Peyer's patch (tissue), 4 donors: Measurements from ENCODE around the gene TNFAIP8L1. TPM values are rescaled to one million over a fixed set of nuclear protein-coding genes. Genes with fewer than 3 reads are reported as not detected.

Source experiments
- DNase-seq, 3 donors: peaks; one replicate each; pipeline ENCODE4 v3.0.0-alpha.2; 2017 to 2019
- H3K27ac ChIP-seq, 4 donors: fragments of 200-600 bp; sonication (generic); one replicate each; pipeline ENCODE4 v1.5.1; 2016 to 2019
- H3K27me3 ChIP-seq, 2 donors: fragments of 200-600 bp; sonication (generic); one replicate each; pipeline ENCODE4 v1.5.1; 2019
- H3K36me3 ChIP-seq, 3 donors: fragments of 200-600 bp; sonication (generic); one replicate each; pipeline ENCODE4 v1.5.1; 2016 to 2019
- H3K4me1 ChIP-seq, 4 donors: fragments of 200-600 bp; sonication (generic); one replicate each; pipeline ENCODE4 v1.5.1; 2016 to 2019
- H3K4me3 ChIP-seq, 4 donors: fragments of 200-600 bp; sonication (generic); 1 replicate in 3 of 4; 2 replicates in 1 of 4; pipeline ENCODE4 v1.5.1; 2016 to 2019; ENCODE audit warnings: mild to moderate bottlenecking in 1 of 4
- H3K9me3 ChIP-seq, 4 donors: fragments of 200-600 bp; sonication (generic); one replicate each; pipeline ENCODE4 v1.5.1; 2016 to 2019; ENCODE audit warnings: mild to moderate bottlenecking in 1 of 4
- CTCF ChIP-seq, 6 experiments: fragments of 450-650 bp in 4 of 6; fragments of 200-600 bp in 2 of 6; sonication (generic) in 1 of 6; IDR thresholded peaks; one replicate each; pipeline ENCODE4 v1.5.1; 2017 to 2019; ENCODE audit warnings: antibody characterized with exemption in 6 of 6, mild to moderate bottlenecking in 3 of 6, moderate library complexity in 1 of 6
- POLR2A ChIP-seq, 2 donors: fragments of 450-650 bp; IDR thresholded peaks; one replicate each; pipeline ENCODE4 v1.5.1; 2017; ENCODE audit warnings: antibody characterized with exemption in 2 of 2, mild to moderate bottlenecking in 2 of 2, moderate library complexity in 2 of 2
- total RNA-seq, 4 donors: library from RNA; depleted of rRNA; stranded (reverse); fragments of >200 nt; gene quantifications; one replicate each; pipeline ENCODE4 v1.1.0, GENCODE V29; 2016

Gene TNFAIP8L1
- total RNA-seq, result 10 to 100 TPM in 2 of 4 donors, 1 to 10 TPM in 2; 7.0 to 16.5 (median 11.0) TPM

- peak within 1 kb of the TSS; percentile 66 to 92 (median 78) for H3K4me3 ChIP-seq
- no peaks in the 10 kb centered on the region for H3K27me3 ChIP-seq
- DNase-seq, result peak; percentile 99 to 100 (median 99)
- no peaks in the 10 kb centered on the region for H3K9me3 ChIP-seq
- no peaks in the 10 kb centered on the region for H3K36me3 ChIP-seq
- peak within 1 kb of the TSS; percentile 74 to 84 (median 80) for H3K27ac ChIP-seq
- peaks cover 0 to 33% (median 10%) of the 10 kb centered on the region in 4 donors for H3K4me1 ChIP-seq
- TF ChIP-seq POLR2A (IDR thresholded peaks at IDR 0.05) (no peak), CTCF (IDR thresholded peaks at IDR 0.05) (no peak)
Measured at GRCh38 chr19:4638828-4639530, at the start of gene TNFAIP8L1. TSS of gene TNFAIP8L1 (plus strand) at chr19:4639516. CDS start at chr19:4651870, 12,354 bp downstream.

DNA sequence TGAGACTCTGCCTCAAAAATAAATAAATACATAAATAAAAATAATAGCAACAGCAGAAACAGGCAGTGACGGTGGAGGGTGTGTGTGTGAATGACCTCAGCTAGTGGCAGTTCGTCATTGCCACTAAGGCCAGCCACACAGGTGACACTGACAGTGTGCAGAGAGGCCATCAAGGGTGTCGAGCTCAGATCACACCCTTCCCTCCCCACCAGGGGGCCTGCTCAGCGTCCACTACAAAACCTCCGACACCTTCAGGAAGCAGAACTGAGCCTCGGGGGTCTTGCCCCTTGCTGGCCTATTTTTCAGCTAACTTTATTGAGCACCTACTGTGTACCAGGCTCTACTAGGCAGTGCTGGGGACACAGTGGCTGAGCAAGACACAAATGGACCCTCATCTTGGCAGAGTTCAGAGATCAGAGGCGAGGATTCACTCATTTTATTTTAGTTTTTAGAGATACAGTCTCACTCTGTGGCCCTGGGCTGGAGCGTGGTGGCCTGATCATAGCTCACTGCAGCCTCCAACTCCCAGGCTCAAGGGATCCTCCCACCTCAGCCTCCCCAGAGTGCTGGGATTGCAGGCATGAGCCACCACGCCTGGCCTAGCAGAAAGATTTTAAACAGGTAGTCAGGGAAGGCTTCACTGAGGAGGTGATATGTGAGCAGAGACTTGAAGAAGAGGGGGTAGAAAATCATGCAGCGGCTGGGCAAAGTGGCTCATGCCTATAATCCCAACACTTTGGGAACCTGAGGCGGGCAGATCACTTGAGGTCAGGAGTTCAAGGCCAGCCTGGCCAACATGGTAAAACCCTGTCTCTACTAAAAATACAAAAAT lies 49.5 kb upstream of the TNFAIP8L1 start:
- no peaks in the 10 kb centered on the region for H3K36me3 ChIP-seq
- TF ChIP-seq CTCF (IDR thresholded peaks at IDR 0.05), result peak in 3 of 6 experiments; percentile 13 to 28 (median 26)
- no peak for TF ChIP-seq POLR2A (IDR thresholded peaks at IDR 0.05)
- no peak for DNase-seq
- no peaks in the 10 kb centered on the region for H3K9me3 ChIP-seq
- peaks cover 0 to 5% of the 10 kb centered on the region in 2 donors for H3K27me3 ChIP-seq
- H3K4me3 ChIP-seq, result no peak overlapping the region
- peaks cover 0 to 2% (median under 1%) of the 10 kb centered on the region in 4 donors for H3K4me1 ChIP-seq
- no peak overlapping the region for H3K27ac ChIP-seq

DNA sequence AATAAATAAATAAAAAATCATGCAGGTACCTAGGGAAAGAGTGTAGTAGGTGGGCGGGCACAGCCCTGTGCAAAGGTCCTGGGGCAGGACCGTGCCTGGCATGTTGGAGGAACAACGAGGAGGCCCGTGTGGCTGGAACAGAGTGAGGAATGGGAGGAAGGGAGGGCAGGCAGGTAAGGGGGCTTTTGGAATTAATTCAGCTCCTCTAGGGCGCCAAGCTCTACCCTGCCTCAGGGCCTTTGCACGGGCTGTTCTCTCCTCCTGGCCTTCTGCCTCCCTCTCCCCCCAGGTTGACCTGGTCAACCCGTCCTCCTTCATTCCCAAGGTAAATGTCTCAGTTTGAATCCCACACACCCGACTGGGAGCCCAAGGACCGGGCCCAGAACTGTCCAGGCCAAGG lies 48.8 kb upstream of the TNFAIP8L1 start:
- H3K4me1 ChIP-seq, result no peaks in the 10 kb centered on the region
- no peaks in the 10 kb centered on the region for H3K9me3 ChIP-seq
- TF ChIP-seq CTCF (IDR thresholded peaks at IDR 0.05) (no peak), POLR2A (IDR thresholded peaks at IDR 0.05) (no peak)
- H3K4me3 ChIP-seq, result no peak overlapping the region
- H3K27ac ChIP-seq, result no peak overlapping the region
- DNase-seq, result no peak
- no peaks in the 10 kb centered on the region for H3K36me3 ChIP-seq
- no peaks in the 10 kb centered on the region for H3K27me3 ChIP-seq

- Histone ChIP-seq H3K27me3 (no peaks in the 10 kb centered on the region), H3K27ac (no peak overlapping the region), H3K9me3 (no peaks in the 10 kb centered on the region), H3K4me1 (no peaks in the 10 kb centered on the region), H3K4me3 (no peak overlapping the region), H3K36me3 (no peaks in the 10 kb centered on the region)
- no peak for DNase-seq
- TF ChIP-seq POLR2A (IDR thresholded peaks at IDR 0.05), result no peak
- TF ChIP-seq CTCF (IDR thresholded peaks at IDR 0.05), result no peak
Measured at GRCh38 chr19:4591320-4591719, 48.0 kb upstream of the TNFAIP8L1 start.

GRCh38 chr19:4592445-4592844 lies 46.9 kb upstream of the TNFAIP8L1 start:
- Histone ChIP-seq H3K4me1 (no peaks in the 10 kb centered on the region), H3K4me3 (no peak overlapping the region), H3K9me3 (no peaks in the 10 kb centered on the region), H3K27ac (no peak overlapping the region), H3K36me3 (no peaks in the 10 kb centered on the region), H3K27me3 (no peaks in the 10 kb centered on the region)
- no peak for TF ChIP-seq POLR2A (IDR thresholded peaks at IDR 0.05)
- TF ChIP-seq CTCF (IDR thresholded peaks at IDR 0.05), result no peak
- no peak for DNase-seq
